CD8-positive, alpha-beta memory T cell (primary cell): Measurements from ENCODE around the gene FMNL2. TPM values are rescaled to one million over a fixed set of nuclear protein-coding genes. Genes with fewer than 3 reads are reported as not detected.

Experiments
- CTCF ChIA-PET: fragments of 350-600 bp; sonication (Branson Sonifier 250); formaldehyde crosslinking; loops from one replicate; lab custom pipeline; 2021; ENCODE audit warnings: antibody characterized with exemption; lab: Charles Lee
- POLR2A ChIA-PET: fragments of 350-600 bp; sonication (Branson Sonifier 250); formaldehyde crosslinking; loops from one replicate; lab custom pipeline; 2021; ENCODE audit warnings: antibody characterized with exemption; lab: Charles Lee
- DNase-seq, 5 donors: peaks; one replicate each; pipeline versions ENCODE4 v3.0.0 to v3.0.0-alpha.2; 2020 to 2022; ENCODE audit warnings: mixed read lengths in 1 of 5
- H3K27ac ChIP-seq: one replicate; pipeline ENCODE4 v1.7.0; 2013; ENCODE audit warnings: low read depth, mild to moderate bottlenecking, low read length, moderate library complexity
- H3K27me3 ChIP-seq: 2 replicates; pipeline ENCODE4 v1.7.0; 2013; ENCODE audit warnings: low read length, mild to moderate bottlenecking; ENCODE audit not compliant: insufficient read depth, poor library complexity, severe bottlenecking
- H3K36me3 ChIP-seq: 2 replicates; pipeline ENCODE4 v1.7.0; 2013; ENCODE audit warnings: mild to moderate bottlenecking, low read length, moderate library complexity; ENCODE audit not compliant: insufficient read depth
- H3K4me1 ChIP-seq: 2 replicates; pipeline ENCODE4 v1.7.0; 2013; ENCODE audit warnings: mild to moderate bottlenecking, low read length, moderate library complexity; ENCODE audit not compliant: insufficient read depth
- H3K4me3 ChIP-seq: 2 replicates; pipeline ENCODE4 v1.7.0; 2013; ENCODE audit warnings: mild to moderate bottlenecking, low read length
- H3K9me3 ChIP-seq: 2 replicates; pipeline ENCODE4 v1.7.0; 2013; ENCODE audit warnings: mild to moderate bottlenecking, low read length
- H3K27ac Mint-ChIP-seq, 8 donors: one replicate each; pipeline ENCODE4 v1.8.0; 2020 to 2021; ENCODE audit warnings: mixed read lengths in 8 of 8, mild to moderate bottlenecking in 6 of 8, inconsistent platforms in 3 of 8, moderate library complexity in 3 of 8
- H3K27me3 Mint-ChIP-seq, 2 donors: one replicate each; pipeline ENCODE4 v1.8.0; 2020 to 2021; ENCODE audit warnings: mixed read lengths in 2 of 2, mild to moderate bottlenecking in 1 of 2, moderate library complexity in 1 of 2
- H3K36me3 Mint-ChIP-seq, 3 donors: one replicate each; pipeline ENCODE4 v1.8.0; 2020 to 2021; ENCODE audit warnings: mixed read lengths in 3 of 3, inconsistent platforms in 1 of 3, mild to moderate bottlenecking in 1 of 3
- H3K4me1 Mint-ChIP-seq, 3 donors: one replicate each; pipeline ENCODE4 v1.8.0; 2020 to 2021; ENCODE audit warnings: mixed read lengths in 3 of 3, inconsistent platforms in 1 of 3, mild to moderate bottlenecking in 1 of 3
- H3K4me3 Mint-ChIP-seq, 7 donors: one replicate each; pipeline ENCODE4 v1.8.0; 2020 to 2021; ENCODE audit warnings: mixed read lengths in 7 of 7, mild to moderate bottlenecking in 6 of 7, moderate library complexity in 4 of 7, inconsistent platforms in 2 of 7
- H3K9me3 Mint-ChIP-seq, 5 donors: one replicate each; pipeline ENCODE4 v1.8.0; 2020 to 2022; ENCODE audit warnings: mixed read lengths in 5 of 5, mild to moderate bottlenecking in 3 of 5, moderate library complexity in 2 of 5, inconsistent platforms in 1 of 5
- polyA plus RNA-seq: library from polyadenylated mRNA; unstranded; fragments of 300-500 nt; fragmentation: Illumina TruSeq; gene quantifications from one replicate; pipeline ENCODE4 v1.2.3, GENCODE V29; 2021
- total RNA-seq, 2 experiments: library from RNA; stranded (reverse); gene quantifications; one replicate each; pipeline ENCODE4 v1.2.3, GENCODE V29; 2021

Gene FMNL2
- total and polyA plus RNA-seq, 3 experiments from 2014 or later: 0.05 to 0.59 (median 0.58) TPM

DNA sequence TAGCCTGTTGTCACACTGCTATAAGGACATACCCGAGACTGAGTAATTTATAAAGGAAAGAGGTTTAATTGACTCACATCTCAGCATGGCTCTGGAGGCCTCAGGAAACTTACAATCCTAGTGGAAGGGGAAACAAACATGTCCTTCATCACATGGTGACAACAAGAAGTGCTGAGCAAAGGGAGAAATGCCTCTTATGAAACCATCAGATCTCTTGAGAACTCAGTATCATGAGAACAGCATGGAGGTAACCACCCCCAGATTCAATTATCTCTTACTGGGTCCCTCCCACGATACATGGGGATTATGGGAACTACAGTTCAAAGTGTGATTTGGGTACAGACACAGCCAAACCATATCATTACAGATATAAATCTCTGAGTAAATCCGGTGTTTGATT lies 233.6 kb downstream of the FMNL2 start:
- no peak overlapping the region for H3K4me3 Mint-ChIP-seq
- no peaks in the 10 kb centered on the region for H3K36me3 Mint-ChIP-seq
- no peaks in the 10 kb centered on the region for H3K9me3 Mint-ChIP-seq
- no peak overlapping the region for H3K4me3 ChIP-seq
- no peaks in the 10 kb centered on the region for H3K36me3 ChIP-seq
- peaks cover 2 to 37% of the 10 kb centered on the region in 2 donors for H3K27me3 Mint-ChIP-seq
- ChIA-PET CTCF (no interaction called here), POLR2A (no interaction called here)
- DNase-seq: no peak
- H3K27ac ChIP-seq: no peak overlapping the region
- no peak overlapping the region for H3K27ac Mint-ChIP-seq
- peaks cover 5% of the 10 kb centered on the region for H3K27me3 ChIP-seq
- no peaks in the 10 kb centered on the region for H3K4me1 ChIP-seq
- no peaks in the 10 kb centered on the region for H3K4me1 Mint-ChIP-seq
- H3K9me3 ChIP-seq: no peaks in the 10 kb centered on the region

DNA sequence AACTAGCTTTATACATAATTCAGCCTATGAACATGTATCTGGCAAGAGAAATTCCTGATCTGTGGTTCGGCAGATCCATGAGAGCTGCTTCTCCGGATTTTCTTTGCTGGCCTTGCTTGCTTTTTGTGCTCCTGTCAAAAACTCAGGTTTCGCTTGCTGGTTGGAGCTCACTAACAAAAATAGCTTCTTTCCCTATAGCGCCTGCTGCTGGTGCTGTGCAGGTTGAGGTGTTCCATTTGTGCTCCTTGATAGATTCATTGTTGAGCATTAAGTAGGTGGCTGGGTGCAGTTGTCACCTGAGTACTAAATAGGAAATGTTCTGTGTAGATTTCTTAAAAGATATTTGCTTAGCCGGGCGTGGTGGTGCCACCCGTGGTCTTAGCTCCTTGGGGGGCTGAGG lies 234.2 kb downstream of the FMNL2 start:
- no peak for DNase-seq
- Mint-ChIP-seq H3K9me3 (no peaks in the 10 kb centered on the region), H3K4me1 (no peaks in the 10 kb centered on the region), H3K27me3 (peaks cover 2 to 37% of the 10 kb centered on the region in 2 donors), H3K27ac (no peak overlapping the region), H3K36me3 (no peaks in the 10 kb centered on the region), H3K4me3 (no peak overlapping the region)
- CTCF ChIA-PET: no interaction called here
- H3K36me3 ChIP-seq: no peaks in the 10 kb centered on the region
- no peak overlapping the region for H3K4me3 ChIP-seq
- peaks cover 5% of the 10 kb centered on the region for H3K27me3 ChIP-seq
- POLR2A ChIA-PET: no interaction called here
- H3K27ac ChIP-seq: no peak overlapping the region
- H3K4me1 ChIP-seq: no peaks in the 10 kb centered on the region
- no peaks in the 10 kb centered on the region for H3K9me3 ChIP-seq

DNA sequence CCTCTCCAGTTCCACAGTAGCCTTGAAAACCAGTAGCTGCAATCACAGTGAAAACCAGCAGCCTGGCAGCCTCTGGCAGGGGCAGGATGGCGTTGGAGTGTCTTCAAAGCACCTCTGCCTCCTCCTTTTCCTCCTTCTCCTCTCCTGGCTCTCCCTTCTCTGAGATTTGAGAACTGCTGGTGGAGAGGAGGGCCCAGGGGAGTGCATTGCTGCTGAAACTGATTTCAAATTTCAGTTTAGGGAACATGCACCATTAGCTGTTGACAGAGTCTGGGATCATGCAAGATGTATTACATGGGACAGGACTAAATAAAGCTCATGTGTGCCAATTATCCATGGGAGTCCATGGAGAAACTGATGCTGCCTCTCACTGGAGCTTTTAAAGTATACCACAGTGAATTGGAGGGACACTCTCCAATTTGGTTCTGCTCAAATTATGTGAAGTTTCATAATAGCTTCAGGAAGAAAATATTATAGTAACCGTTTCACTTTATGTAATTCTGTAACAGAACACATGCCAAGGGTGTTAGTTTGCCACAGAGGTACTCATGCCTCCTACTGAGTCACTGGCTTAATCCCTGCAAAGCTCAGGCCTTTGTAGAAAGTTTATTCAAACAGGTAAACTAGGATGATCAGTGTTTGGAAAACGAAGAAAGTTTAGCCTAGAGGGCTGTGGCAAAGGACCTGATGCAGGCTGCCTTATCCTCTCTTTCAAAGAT lies 236.2 kb downstream of the FMNL2 start:
- Mint-ChIP-seq H3K9me3 (no peaks in the 10 kb centered on the region), H3K27ac (no peak overlapping the region), H3K4me1 (no peaks in the 10 kb centered on the region), H3K4me3 (no peak overlapping the region), H3K36me3 (no peaks in the 10 kb centered on the region), H3K27me3 (peaks cover 2 to 33% of the 10 kb centered on the region in 2 donors)
- ChIA-PET POLR2A (no interaction called here), CTCF (interaction anchor here (1.2 kb wide), 1 partner anchor 395 kb away, joined by 3 read pairs; the partner anchor contains the start of gene STAM2)
- Histone ChIP-seq H3K9me3 (no peaks in the 10 kb centered on the region), H3K27ac (no peak overlapping the region), H3K4me3 (no peak overlapping the region), H3K27me3 (peaks cover 5% of the 10 kb centered on the region), H3K4me1 (no peaks in the 10 kb centered on the region), H3K36me3 (no peaks in the 10 kb centered on the region)
- no peak for DNase-seq

GRCh38 chr2:152572031-152572430 lies 237.1 kb downstream of the FMNL2 start:
- Mint-ChIP-seq H3K27ac (no peak overlapping the region), H3K36me3 (no peaks in the 10 kb centered on the region), H3K4me3 (no peak overlapping the region), H3K9me3 (no peaks in the 10 kb centered on the region), H3K27me3 (peaks cover 0 to 27% of the 10 kb centered on the region in 2 donors), H3K4me1 (no peaks in the 10 kb centered on the region)
- Histone ChIP-seq H3K4me1 (no peaks in the 10 kb centered on the region), H3K27ac (no peak overlapping the region), H3K36me3 (no peaks in the 10 kb centered on the region), H3K4me3 (no peak overlapping the region), H3K9me3 (no peaks in the 10 kb centered on the region), H3K27me3 (peaks cover 5% of the 10 kb centered on the region)
- CTCF ChIA-PET: interaction anchor here (0.7 to 1.2 kb wide), 2 partner anchors 15 to 396 kb away, joined by 3 read pairs; partner anchors contain the start of gene STAM2
- no peak for DNase-seq
- POLR2A ChIA-PET: no interaction called here

DNA sequence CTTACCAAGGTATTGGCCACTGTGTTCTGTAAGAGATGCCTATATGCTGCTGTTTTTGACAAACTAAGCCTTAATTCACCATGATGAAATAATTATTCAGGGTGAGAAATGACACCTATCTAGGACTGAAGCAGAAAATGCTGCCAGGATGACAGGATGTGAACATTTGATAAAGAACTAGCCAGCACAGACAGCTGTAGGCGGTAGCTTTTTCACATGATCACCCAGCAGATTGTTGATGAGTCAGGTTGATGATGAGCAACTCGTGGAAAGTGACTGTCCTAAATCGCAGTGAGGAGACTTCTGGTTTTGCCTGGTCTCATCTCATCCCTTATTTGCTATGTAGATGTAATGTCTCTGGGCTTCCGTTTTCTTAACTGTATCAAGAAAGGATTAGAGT lies 238.2 kb downstream of the FMNL2 start:
- Histone ChIP-seq H3K27me3 (peaks cover 5% of the 10 kb centered on the region), H3K9me3 (no peaks in the 10 kb centered on the region), H3K4me3 (no peak overlapping the region), H3K27ac (no peak overlapping the region), H3K4me1 (no peaks in the 10 kb centered on the region), H3K36me3 (no peaks in the 10 kb centered on the region)
- ChIA-PET CTCF (no interaction called here), POLR2A (no interaction called here)
- Mint-ChIP-seq H3K27ac (no peak overlapping the region), H3K9me3 (no peaks in the 10 kb centered on the region), H3K4me3 (no peak overlapping the region), H3K27me3 (peaks cover 0 to 19% of the 10 kb centered on the region in 2 donors), H3K36me3 (no peaks in the 10 kb centered on the region), H3K4me1 (no peaks in the 10 kb centered on the region)
- no peak for DNase-seq

GRCh38 chr2:152577579-152577978 lies 242.6 kb downstream of the FMNL2 start:
- no peak for DNase-seq
- Histone ChIP-seq H3K27me3 (no peaks in the 10 kb centered on the region), H3K36me3 (no peaks in the 10 kb centered on the region), H3K27ac (no peak overlapping the region), H3K4me1 (no peaks in the 10 kb centered on the region), H3K9me3 (no peaks in the 10 kb centered on the region), H3K4me3 (no peak overlapping the region)
- no peak overlapping the region for H3K4me3 Mint-ChIP-seq
- H3K27me3 Mint-ChIP-seq: peaks cover 0 to 17% of the 10 kb centered on the region in 2 donors
- no peak overlapping the region for H3K27ac Mint-ChIP-seq
- no peaks in the 10 kb centered on the region for H3K36me3 Mint-ChIP-seq
- ChIA-PET POLR2A (no interaction called here), CTCF (no interaction called here)
- H3K4me1 Mint-ChIP-seq: no peaks in the 10 kb centered on the region
- no peaks in the 10 kb centered on the region for H3K9me3 Mint-ChIP-seq

DNA sequence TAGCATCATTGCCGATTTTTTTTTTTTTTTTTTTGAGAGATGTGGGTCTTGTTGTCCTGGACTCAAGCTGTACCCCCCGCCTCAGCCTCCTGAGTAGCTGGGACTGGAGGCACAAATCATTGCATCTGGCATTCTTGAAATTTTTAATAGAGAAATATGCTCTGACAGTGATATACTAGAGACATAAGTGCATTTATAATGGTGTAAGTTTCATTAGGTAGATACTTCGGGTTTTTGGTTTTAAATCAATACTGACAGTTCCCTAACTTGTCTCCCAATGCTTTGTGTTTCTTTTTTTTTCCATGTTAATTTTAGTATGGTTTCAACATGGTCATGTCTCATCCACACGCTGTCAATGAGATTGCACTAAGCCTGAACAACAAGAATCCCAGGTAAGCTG lies 243.6 kb downstream of the FMNL2 start:
- H3K4me1 Mint-ChIP-seq: no peaks in the 10 kb centered on the region
- POLR2A ChIA-PET: no interaction called here
- Histone ChIP-seq H3K4me1 (no peaks in the 10 kb centered on the region), H3K4me3 (no peak overlapping the region), H3K27ac (no peak overlapping the region), H3K36me3 (no peaks in the 10 kb centered on the region), H3K9me3 (no peaks in the 10 kb centered on the region), H3K27me3 (no peaks in the 10 kb centered on the region)
- no peak overlapping the region for H3K27ac Mint-ChIP-seq
- H3K27me3 Mint-ChIP-seq: peaks cover 0 to 16% of the 10 kb centered on the region in 2 donors
- H3K36me3 Mint-ChIP-seq: no peaks in the 10 kb centered on the region
- no peak overlapping the region for H3K4me3 Mint-ChIP-seq
- H3K9me3 Mint-ChIP-seq: no peaks in the 10 kb centered on the region
- CTCF ChIA-PET: no interaction called here
- no peak for DNase-seq

DNA sequence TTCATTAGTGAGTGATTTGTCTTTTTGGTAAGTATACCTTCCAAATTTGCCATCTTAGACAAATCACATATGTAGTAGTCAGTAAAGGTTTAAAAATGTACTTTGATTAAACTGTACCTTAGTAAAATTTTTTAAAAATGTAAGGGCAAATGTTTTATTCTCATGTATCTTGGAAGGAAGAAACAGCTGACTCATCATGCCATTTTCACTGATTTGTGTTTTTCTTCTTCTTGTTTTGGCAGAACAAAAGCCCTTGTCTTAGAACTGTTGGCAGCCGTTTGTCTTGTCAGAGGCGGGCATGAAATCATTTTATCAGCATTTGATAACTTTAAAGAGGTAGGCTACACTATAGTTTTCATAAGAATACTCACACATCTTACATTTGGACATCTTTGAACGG lies 245.7 kb downstream of the FMNL2 start:
- Mint-ChIP-seq H3K4me3 (no peak overlapping the region), H3K36me3 (no peaks in the 10 kb centered on the region), H3K9me3 (no peaks in the 10 kb centered on the region), H3K4me1 (no peaks in the 10 kb centered on the region), H3K27ac (no peak overlapping the region), H3K27me3 (peaks cover 4 to 20% of the 10 kb centered on the region in 2 donors)
- Histone ChIP-seq H3K4me3 (no peak overlapping the region), H3K27me3 (no peaks in the 10 kb centered on the region), H3K4me1 (no peaks in the 10 kb centered on the region), H3K27ac (no peak overlapping the region), H3K9me3 (no peaks in the 10 kb centered on the region), H3K36me3 (no peaks in the 10 kb centered on the region)
- ChIA-PET POLR2A (no interaction called here), CTCF (no interaction called here)
- no peak for DNase-seq
